NCI-H345 (cell line): ENCODE measurements around the gene ZNF79.
A peak's percentile ranks its signal among the peaks of the same experiment; 100 is the strongest.
"Not testable (repeated sequence)": the region's sequence is repeated elsewhere in the genome, so short reads cannot be mapped to it uniquely, and the experiment has no call there.

Source experiments
- DNase-seq: peaks from one replicate; lab custom pipeline; 2025; lab: John Stamatoyannopoulos, UW

ZNF79 gene

DNA sequence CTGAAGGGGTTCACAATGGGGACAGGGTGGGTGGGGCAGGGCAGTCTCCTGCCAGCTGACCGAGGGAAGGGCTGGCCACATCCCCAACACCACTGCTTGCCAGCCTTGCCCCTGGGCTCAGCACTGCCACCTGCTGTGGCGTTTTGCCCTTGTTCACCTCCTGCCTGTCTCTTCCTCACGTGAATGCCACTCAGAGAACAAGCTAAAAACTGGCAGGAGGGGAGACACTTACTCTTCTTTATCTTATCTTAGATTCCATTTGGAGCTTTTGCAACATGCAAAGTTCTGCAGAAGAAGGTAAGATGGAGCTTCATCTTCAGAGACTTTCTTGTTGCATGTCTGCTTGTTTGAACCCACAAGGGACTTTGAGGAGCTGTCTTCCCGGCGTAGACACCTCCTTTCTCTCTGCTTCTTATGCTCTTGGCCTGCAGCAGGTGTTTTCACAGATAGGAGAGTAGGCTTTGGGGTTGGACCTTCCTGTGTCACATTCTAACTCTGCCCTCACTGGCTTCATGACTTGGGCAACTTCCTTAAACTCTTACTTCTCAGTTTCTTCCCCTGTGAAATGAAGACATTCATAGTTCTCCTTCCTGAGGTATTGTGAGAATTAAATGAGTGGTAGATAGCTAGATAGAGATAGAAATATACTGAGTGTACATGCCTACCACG is 31.3 kb downstream of the ZNF79 start:
- no peak for DNase-seq

DNA sequence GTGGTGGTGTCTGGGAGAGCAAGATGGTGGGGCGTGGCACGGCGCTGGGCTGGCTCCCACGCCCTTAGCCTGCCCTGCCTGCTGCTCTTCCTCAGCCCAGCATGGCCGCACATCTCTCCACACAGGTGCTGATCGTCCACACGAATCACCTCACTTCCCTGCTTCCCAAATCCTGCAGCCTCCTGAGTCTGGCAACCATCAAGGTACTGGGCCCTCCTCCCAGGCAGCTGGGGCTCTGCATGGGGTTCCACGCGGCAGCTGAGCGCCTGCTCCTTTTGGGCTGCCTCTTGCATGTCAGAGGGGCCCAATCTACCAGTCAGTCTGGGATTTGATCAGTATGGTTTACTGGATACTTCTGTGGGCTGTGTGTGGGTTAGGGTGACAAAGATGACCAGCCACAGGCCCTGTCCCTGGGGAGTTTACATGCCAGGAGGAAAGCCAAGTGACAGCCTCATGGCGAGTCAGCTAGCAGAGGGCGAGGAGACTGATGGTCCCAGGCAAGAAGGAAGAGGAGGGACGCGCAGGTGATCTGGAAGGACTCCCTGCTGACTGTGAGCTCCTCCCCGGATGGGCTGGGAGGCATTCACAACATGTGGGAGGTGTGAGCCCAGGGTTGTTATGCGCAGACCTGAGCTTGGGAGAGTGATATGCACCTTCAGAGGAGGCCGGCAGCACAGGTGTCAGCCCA is 33.2 kb downstream of the ZNF79 start:
- no peak for DNase-seq

DNA sequence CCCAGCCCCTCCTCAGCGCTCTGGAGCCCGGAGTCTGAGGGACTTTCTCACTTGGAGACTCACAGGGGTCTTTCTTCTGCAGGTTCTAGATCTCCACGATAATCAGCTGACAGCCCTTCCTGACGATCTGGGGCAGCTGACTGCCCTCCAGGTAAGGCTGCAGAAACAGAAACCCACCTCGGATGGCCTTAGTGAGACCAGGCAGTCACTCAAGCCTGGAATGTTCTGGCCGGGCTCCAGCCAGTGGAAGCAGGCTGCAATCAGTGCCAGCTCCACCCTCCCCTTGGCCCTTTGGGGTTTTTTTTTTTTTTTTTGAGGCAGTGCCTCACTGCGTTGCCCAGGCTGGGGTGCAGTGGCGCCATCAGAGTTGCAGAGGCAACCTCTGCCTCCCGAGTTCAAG is 34.7 kb downstream of the ZNF79 start:
- DNase-seq, result no peak

DNA sequence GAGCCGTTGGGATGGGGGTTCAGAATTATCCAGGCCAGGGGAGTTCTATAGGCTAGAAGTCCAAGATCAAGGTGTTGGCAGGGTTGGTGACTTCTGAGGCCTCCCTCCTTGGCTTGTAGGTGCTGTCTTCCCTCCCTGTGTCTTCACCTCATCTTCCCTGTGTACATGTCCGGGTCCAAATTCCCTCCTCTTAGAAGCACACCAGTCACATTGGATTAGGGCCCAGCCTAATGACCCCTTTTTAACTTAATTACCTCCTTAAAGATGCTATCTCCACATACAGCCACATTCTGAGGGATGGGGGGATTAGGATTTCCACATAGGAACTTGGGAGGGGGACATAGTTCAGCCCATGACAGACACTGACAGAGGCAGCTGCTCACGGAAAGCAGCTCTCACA is 39.2 kb downstream of the ZNF79 start:
- DNase-seq, result no peak

DNA sequence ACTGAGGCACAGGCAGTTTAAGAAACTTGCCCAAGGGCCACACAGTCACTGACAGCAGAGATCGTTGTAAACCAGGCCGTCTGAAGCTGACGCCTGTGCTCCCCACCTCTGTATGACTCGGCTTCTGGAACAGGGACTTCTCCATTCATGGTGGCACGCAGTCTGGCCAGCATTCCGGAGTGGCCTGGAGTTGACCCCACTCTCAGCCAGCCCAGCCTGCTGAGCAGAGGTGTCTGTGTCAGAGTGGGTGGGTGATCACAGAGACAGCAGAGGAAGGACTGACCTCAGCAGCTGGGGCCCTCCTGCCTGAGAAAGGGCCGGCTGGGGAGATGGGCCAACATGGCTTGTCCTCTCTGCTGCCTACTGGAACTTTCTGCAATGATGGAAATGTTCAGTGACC is 39.7 kb downstream of the ZNF79 start:
- DNase-seq, result no peak

DNA sequence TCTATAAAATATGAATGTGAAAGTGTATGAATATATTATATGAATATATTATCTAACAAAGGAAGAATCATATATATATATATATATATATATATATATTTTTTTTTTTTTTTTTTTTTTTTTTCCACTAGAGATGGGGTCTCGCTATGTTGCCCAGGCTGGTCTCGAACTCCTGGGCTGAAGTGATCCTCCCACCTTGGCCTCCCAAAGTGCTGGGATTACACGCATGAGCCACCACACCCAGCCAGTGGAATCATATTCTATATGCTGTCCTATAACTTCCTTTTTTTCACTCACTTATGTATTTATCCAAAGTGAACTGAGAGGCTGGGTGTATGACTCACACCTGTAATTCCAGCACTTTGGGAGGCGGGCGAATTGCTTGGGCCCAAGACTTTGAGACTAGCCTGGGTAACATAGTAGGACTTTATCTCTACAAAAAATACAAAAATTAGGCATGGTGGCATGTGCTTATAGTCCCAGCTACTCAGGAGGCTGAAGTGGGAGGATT is 42.3 kb downstream of the ZNF79 start:
- not testable (repeated sequence) for DNase-seq

DNA sequence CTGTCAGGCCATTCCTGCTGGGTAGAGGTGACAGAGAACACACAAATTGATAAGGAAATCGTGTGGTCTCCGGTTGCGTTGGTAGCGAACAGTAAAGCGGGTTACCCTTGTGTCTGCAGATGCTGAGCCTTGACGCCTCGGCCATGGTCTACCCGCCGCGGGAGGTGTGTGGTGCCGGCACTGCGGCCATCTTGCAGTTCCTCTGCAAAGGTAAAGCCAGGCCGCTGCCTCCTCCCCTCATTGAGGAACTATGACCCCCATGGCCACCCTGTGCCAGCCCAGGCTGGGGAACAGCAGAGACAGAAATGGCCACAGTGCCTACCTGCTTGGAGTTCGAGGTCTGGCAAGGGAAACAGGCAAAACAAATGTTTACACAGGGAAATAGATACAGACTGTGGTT is 43.4 kb downstream of the ZNF79 start:
- no peak for DNase-seq

DNA sequence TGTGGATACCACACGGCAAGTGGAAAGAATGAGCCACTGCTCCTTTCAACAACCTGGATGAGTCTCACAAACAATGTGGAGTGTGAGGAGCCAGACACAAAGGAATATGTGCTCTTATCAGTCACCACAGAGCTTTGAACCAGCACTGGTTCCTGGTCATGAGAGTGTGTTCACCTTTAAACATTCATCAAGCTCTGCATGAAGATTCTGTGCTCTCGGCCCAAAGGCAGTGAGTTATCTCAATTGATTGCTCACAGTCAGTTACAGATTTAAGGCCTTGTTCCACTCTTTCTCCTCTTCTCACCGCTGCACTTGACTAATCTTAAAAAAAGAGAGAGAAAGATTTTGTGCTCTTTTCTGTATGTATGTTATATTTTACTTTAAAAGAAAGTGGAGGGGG is 46.5 kb downstream of the ZNF79 start:
- DNase-seq, result no peak

DNA sequence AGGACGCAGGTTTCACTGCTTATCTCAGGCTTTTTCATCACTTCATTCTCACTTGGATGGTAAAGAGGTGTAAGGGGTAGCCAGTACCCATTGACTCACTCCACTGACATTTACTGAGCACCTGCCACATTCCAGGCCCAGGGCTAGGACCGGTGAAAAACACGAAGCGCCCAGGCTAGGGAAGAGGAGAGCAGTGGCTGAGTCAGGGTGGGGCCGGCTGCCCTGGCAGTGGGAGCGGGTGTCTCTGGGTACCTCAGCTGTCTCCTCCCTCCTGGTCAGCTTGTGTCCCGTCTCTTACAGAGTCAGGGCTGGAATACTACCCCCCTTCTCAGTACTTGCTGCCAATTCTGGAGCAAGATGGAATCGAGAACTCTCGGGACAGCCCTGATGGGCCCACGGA is 49.3 kb downstream of the ZNF79 start:
- DNase-seq, result no peak

DNA sequence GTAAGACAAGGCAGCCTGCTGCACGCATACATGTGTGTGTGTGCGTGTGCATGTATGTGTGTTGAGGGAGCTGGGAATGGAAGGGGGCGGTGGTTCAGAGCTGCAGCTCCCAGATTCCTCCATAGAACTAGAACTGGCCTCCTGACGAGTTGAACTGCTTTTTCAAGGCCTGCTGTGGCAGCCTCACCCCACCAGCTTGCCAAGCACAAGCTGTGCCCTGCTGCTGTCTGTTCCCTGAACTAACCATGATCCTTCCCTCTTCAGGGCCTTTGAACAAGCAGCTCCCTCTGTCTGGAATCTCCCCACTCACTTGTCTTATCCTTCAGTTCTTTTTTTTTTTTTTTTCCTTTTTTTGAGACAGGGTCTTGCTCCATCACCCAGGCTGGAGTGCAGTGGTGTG is 49.8 kb downstream of the ZNF79 start:
- no peak for DNase-seq

DNA sequence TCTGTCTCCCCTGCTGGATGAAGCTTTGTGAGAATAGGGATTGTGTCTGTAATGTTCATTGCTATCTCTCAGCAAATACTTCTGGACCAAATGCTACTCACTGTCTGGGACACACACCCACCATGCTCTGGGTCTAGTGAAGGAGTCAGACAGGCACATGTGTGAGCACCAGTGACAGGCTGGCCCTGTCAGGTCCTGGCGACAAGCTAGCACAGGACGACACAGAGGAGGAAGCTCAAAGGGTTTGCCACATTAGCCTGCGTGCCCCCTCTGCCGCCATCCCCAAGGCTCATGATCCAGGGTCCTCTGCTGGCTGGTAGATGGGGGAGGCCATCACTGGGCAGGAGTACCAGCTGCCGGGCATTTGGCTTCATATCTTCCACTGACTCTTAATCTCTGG is 50.4 kb downstream of the ZNF79 start:
- DNase-seq, result no peak

DNA sequence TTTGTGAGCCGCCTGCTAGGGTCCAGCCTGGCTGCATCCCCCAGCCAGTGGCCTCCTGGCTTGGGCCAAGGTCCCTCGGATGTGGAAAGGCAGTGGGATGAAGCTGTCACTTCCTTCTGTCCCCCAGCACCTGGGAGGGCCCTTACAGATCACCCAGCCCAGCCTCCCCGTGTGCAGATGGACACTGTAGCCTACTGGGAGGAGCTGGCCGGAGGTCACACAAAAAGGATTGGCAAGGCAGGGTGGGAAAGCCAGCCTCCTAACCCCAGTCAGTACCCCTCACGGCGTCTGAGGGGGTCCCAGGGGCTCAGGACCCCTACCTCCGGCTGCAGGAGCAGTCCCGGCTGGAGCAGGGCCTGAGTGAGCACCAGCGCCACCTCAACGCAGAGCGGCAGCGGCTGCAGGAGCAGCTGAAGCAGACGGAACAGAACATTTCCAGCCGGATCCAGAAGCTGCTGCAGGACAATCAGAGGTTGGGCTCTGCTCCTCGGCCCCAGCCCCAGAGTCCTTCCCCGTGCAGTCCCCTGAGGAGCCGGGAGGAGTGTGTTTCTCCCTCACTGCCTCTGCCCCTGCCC is 55.4 kb downstream of the ZNF79 start:
- no peak for DNase-seq

DNA sequence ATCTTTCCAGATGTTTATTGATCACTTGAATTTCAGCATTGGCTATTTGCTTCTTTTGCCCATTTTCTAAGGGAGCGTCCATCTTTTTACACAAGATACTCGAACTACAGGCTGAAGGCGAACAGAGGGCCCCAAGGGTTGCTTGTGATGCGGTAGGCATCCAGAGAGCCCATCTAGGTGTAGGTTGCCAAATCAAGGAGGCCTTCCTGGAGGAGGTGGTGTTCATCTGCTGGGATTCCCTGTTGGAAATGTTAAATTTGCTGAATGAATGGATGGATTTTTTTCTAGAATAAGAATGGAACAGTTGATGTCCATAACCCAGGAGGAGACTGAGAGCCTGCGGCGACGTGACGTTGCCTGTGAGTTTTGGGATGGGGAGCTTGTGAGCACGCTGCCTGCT is 58.5 kb downstream of the ZNF79 start:
- DNase-seq, result no peak

DNA sequence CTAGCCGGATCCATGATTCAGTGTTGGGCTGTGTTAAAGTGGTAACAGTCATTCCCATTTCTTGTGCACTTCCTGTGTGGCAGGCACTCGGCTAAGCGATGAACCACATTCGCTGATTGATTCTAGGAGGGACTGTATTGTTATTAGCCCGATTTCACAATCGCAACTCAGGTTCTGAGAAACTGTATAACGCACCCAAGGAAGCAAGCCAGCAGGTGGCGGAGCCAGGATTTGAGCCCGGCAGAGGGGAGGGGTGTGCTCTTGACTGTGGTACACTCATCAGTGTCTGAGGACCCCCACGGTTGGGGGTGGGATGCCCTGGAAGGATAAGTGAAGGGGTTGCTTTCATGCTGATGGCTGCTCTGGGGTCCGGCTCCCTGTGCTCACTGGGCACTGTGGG is 61.8 kb downstream of the ZNF79 start:
- DNase-seq, result no peak

DNA sequence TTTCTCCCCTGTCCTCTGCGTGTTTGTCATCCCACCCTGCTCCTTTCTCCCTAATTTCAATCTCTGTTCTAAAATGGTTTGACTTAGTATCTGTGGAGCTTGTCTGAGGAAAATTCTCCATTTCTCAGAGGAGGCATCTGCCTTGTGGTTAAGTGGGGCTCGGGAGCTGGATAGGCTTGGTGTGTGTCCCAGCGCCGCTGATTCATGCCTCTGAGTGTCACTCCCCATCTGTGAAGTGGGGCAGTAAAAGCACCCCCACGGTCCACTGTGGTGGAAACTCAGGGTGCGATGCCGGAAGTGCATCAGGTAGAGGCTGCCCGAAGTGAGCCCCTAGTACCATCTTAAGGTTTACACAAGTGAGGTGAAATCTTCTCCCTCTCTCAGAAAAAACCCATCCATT is 64.8 kb downstream of the ZNF79 start:
- no peak for DNase-seq

DNA sequence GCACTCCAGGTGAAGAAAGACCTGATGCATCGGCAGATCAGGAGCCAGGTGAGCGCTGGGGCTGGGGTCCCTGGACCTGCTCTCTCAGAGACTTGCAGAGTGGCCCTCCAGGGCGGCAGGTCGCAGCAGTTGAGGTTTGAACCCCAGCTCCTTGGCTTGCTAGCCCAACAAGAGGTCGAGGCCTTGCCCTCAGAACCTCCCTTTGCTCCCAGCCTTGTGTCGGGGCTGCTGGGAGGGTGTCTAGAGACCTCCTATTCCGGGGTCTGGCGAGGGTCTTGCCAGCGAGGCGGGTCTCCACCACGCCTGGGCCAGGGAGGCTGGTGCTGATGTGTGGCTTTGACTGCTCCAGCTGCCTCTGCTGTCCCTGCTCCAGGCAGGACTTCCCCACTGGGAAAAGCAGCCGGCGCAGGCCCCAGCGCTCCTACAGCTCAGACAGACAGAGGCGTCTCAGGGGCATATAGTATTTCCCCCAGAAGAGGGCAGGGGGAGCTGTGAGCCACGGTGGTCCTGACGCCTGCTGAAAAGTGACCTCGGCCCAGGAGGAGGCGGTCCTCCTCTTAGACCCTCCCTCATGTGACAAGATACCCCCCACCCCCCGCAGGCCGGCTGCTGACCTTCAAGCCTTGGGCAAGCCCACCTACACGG is 65.4 kb downstream of the ZNF79 start:
- DNase-seq, result no peak

DNA sequence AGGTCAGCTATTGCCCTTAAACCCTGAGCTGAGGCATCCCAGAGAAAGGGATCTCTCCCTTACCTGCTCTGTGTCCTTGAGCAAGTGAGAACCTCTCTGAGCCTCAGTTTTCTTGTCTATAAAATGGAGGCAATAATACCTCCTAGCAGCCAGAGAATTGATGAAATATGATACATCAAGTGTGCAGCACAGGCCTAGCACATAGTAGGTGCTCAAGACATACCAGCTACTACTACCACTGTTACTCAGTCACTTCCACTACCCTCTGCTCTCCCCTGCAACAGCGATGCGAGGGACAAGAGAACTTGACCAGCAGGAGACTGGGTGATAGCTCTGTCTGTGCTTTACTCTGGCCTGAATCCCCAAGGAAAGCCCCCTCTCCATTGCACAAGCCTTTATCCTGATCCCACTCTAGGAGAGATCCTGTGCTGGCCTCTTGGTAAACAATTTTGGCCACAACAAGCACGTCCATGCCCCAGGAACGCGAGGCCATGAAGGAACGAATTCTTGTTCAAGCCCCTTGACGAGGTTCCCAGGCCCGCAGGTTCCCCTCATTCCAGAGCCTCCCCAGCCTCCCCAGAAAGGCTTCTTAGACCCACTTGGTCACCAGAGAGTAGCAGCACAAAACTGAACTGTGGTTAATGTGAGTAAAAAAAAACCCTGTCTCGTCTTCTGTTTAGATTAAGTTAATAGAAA is 66.5 kb downstream of the ZNF79 start:
- no peak for DNase-seq

DNA sequence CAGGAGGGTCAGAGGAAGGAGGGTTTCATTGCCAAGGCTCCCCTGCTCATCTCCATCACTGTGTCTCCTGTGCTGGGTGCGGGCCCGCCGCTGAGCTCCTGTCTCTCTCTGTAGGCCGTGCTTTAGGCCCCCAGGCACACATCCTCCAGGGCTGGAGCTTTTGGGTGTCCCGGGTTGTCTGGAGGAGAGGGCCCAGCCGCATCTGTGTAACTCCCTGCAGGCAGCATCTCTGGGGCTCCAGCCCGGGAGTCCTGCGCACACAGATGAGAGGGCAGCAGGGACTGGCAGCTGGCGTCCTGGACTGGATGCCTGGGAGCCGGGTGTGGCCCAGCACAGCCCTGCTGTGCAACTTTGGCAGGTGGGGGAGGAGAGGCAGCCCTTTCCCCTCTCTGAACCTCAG is 67.3 kb downstream of the ZNF79 start:
- no peak for DNase-seq

DNA sequence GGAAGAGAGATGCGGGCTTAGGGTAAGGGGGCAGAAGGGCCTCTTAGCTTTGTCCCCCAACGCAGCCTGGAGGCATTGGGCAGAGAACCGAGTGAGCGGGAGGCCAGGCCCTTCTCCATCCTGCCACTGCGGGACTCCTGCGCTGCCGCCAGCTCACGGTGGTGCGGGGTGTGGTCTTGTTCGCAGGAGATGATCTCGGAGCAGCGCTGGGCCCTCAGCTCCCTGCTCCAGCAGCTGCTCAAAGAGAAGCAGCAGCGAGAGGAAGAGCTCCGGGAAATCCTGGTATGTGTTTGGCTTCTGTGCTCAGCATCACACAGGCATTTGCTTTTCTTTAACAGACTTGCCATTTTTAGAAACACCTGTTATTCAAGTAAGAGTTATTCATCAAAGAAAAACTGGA is 68.4 kb downstream of the ZNF79 start:
- peak; percentile 64 for DNase-seq

DNA sequence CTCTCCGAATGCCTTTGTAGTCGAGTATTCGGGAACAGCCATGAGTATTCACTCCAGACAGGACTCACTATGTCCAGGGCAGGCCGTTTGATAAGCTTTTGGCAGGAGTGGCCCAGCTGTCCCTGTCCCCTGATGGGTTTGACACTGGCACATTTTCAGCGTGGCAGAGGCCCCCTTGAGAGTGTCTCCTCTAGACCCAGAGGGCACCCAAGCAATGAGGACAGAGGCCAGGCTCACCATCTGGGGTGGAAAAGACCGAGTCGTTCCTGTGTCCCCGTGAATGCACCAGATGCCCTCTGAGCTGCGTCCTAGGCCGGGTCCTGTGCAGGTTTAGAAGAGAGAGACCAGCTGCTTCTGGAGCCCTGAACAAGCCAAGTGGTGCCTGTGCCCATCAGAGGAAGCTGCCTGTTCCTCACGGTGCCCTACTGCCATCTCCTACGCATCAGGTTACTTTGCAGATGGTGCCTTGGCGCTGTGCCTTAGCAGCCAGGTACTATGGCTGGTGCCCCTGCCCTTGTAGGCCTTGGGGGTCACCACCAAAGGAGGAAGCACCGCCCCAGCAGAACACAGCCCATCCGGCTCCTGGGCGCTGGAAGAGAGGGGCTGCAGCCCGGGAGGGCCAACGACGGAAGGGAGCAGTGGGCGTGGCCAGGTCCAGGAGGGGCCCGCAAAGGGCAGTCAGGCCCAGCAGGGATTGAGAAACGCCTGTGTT is 69.6 kb downstream of the ZNF79 start:
- DNase-seq, result no peak

DNA sequence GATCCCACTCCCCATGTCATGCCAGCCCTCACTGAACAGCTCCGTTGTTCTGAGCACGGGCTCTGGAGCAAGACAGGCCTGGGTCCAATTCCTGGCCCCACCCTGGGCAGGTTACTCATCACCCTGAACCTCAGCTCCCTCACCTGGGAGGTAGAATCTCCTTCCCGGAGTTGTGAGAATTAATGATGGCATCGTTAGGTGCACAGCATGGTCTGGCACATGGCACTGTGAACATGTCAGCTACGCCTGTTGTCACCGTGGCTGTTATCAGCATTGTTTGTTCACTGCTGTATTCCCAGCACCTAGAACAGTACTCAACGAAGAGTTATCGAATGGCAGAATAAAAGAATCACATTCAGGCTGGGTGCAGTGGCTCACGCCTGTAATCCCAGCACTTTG is 70.1 kb downstream of the ZNF79 start:
- DNase-seq, result no peak
